Sigmoid colon (tissue), 7 donors: ENCODE data around the gene PTPN1. TPM values are rescaled to one million over a fixed set of nuclear protein-coding genes. Genes with fewer than 3 reads are reported as not detected.

Experiments used
- DNase-seq: peaks from one replicate; pipeline ENCODE4 v3.0.0-alpha.2; 2019
- H3K27ac ChIP-seq, 4 donors: fragments of 200-600 bp; sonication (generic); one replicate each; pipeline ENCODE4 v1.5.1; 2016 to 2019; ENCODE audit warnings: mild to moderate bottlenecking in 1 of 4
- H3K27me3 ChIP-seq, 3 donors: fragments of 200-600 bp; sonication (generic); one replicate each; pipeline ENCODE4 v1.5.1; 2019; ENCODE audit warnings: mild to moderate bottlenecking in 1 of 3
- H3K36me3 ChIP-seq, 4 donors: fragments of 200-600 bp; sonication (generic); one replicate each; pipeline ENCODE4 v1.5.1; 2016 to 2019
- H3K4me1 ChIP-seq, 4 donors: fragments of 200-600 bp; sonication (generic); one replicate each; pipeline ENCODE4 v1.5.1; 2017 to 2019
- H3K4me3 ChIP-seq, 4 donors: fragments of 200-600 bp; sonication (generic); one replicate each; pipeline ENCODE4 v1.5.1; 2017 to 2019; ENCODE audit warnings: mild to moderate bottlenecking in 2 of 4, moderate library complexity in 1 of 4
- H3K9me3 ChIP-seq, 4 donors: fragments of 200-600 bp in 3 of 4; sonication (generic) in 3 of 4; one replicate each; pipeline versions ENCODE4 v1.5.1 to v1.6.1; 2013 to 2019
- EP300 ChIP-seq, 4 donors: sonication (generic); formaldehyde crosslinking; IDR thresholded peaks; one replicate each; pipeline ENCODE4 v1.6.1; 2017; ENCODE audit warnings: antibody characterized with exemption in 4 of 4
- POLR2A ChIP-seq, 2 donors: fragments of 450-650 bp; IDR thresholded peaks; one replicate each; pipeline ENCODE4 v1.6.1; 2016; ENCODE audit warnings: antibody characterized with exemption in 2 of 2, mild to moderate bottlenecking in 2 of 2, moderate library complexity in 2 of 2
- POLR2AphosphoS5 ChIP-seq, 4 donors: sonication (generic); formaldehyde crosslinking; IDR thresholded peaks; one replicate each; pipeline ENCODE4 v1.6.1; 2017; ENCODE audit warnings: antibody characterized with exemption in 4 of 4
- WGBS, 2 donors: extraction: QIAGEN DNeasy Blood & Tissue Kit; methylation state at CpG; one replicate each; pipeline ENCODE4 v1.1.7; 2013; 5-methylcytosine and 5-hydroxymethylcytosine counted together
- intact Hi-C: fragments of 100-400 bp; cut with DNase I; formaldehyde crosslinking; loops from one replicate; pipeline ENCODE4 v1.15.1; 2023
- polyA plus RNA-seq, 3 donors: library from polyadenylated mRNA; stranded (reverse); fragments of 200-250 nt; gene quantifications; one replicate each; pipeline ENCODE4 v1.2.3, GENCODE V29; 2013
- total RNA-seq, 4 donors: library from RNA; depleted of rRNA; stranded (reverse); fragments of >200 nt; gene quantifications; one replicate each; pipeline ENCODE4 v1.1.0, GENCODE V29; 2016
- TF ChIP-seq, protein P1 (sequence below), 4 experiments: fragments of 450-650 bp in 3 of 4; fragments of 200-600 bp in 1 of 4; IDR thresholded peaks; one replicate each; pipeline ENCODE4 v1.5.1; 2016 to 2019; ENCODE audit warnings: antibody characterized with exemption in 4 of 4, mild to moderate bottlenecking in 3 of 4, moderate library complexity in 2 of 4
- donor health status: healthy with polysubstance abuse.
- donor health status: Bipolar disorder and iron deficiency.
- donor health status: healthy.

The PTPN1 gene
- total and polyA plus RNA-seq, 7 donors, result 14.4 to 41.5 (median 23.6) TPM

DNA sequence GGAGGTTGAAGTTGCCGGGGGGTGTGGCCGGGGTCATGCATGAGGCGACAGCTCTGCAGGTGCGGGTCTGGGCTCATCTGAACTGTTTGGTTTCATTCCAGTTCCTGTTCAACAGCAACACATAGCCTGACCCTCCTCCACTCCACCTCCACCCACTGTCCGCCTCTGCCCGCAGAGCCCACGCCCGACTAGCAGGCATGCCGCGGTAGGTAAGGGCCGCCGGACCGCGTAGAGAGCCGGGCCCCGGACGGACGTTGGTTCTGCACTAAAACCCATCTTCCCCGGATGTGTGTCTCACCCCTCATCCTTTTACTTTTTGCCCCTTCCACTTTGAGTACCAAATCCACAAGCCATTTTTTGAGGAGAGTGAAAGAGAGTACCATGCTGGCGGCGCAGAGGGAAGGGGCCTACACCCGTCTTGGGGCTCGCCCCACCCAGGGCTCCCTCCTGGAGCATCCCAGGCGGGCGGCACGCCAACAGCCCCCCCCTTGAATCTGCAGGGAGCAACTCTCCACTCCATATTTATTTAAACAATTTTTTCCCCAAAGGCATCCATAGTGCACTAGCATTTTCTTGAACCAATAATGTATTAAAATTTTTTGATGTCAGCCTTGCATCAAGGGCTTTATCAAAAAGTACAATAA lies 72.5 kb downstream of the PTPN1 start:
- Histone ChIP-seq H3K9me3 (no peaks in the 10 kb centered on the region), H3K27me3 (no peaks in the 10 kb centered on the region), H3K4me3 (no peak overlapping the region), H3K27ac (no peak overlapping the region), H3K36me3 (peaks cover 35 to 95% (median 66%) of the 10 kb centered on the region in 4 donors), H3K4me1 (peaks cover 0 to 17% (median 7%) of the 10 kb centered on the region in 4 donors)
- 80 to 88% methylated on average over 26 of the region's 26 CpGs for WGBS, 2 donors
- intact Hi-C loops, result no loop called here
- no peak for TF ChIP-seq POLR2AphosphoS5 (IDR thresholded peaks at IDR 0.05)
- no peak for TF ChIP-seq POLR2A (IDR thresholded peaks at IDR 0.05)
- TF ChIP-seq, protein P1, sequence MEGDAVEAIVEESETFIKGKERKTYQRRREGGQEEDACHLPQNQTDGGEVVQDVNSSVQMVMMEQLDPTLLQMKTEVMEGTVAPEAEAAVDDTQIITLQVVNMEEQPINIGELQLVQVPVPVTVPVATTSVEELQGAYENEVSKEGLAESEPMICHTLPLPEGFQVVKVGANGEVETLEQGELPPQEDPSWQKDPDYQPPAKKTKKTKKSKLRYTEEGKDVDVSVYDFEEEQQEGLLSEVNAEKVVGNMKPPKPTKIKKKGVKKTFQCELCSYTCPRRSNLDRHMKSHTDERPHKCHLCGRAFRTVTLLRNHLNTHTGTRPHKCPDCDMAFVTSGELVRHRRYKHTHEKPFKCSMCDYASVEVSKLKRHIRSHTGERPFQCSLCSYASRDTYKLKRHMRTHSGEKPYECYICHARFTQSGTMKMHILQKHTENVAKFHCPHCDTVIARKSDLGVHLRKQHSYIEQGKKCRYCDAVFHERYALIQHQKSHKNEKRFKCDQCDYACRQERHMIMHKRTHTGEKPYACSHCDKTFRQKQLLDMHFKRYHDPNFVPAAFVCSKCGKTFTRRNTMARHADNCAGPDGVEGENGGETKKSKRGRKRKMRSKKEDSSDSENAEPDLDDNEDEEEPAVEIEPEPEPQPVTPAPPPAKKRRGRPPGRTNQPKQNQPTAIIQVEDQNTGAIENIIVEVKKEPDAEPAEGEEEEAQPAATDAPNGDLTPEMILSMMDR (IDR thresholded peaks at IDR 0.05), result no peak
- TF ChIP-seq EP300 (IDR thresholded peaks at IDR 0.05), result no peak
- DNase-seq, result no peak

DNA sequence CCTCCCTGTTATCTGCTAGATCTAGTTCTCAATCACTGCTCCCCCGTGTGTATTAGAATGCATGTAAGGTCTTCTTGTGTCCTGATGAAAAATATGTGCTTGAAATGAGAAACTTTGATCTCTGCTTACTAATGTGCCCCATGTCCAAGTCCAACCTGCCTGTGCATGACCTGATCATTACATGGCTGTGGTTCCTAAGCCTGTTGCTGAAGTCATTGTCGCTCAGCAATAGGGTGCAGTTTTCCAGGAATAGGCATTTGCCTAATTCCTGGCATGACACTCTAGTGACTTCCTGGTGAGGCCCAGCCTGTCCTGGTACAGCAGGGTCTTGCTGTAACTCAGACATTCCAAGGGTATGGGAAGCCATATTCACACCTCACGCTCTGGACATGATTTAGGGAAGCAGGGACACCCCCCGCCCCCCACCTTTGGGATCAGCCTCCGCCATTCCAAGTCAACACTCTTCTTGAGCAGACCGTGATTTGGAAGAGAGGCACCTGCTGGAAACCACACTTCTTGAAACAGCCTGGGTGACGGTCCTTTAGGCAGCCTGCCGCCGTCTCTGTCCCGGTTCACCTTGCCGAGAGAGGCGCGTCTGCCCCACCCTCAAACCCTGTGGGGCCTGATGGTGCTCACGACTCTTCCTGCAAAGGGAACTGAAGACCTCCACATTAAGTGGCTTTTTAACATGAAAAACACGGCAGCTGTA lies 73.4 kb downstream of the PTPN1 start:
- Histone ChIP-seq H3K27ac (no peak overlapping the region), H3K36me3 (peaks cover 33 to 90% (median 62%) of the 10 kb centered on the region in 4 donors), H3K4me3 (no peak overlapping the region), H3K27me3 (no peaks in the 10 kb centered on the region), H3K4me1 (peaks cover 0 to 10% (median 5%) of the 10 kb centered on the region in 4 donors), H3K9me3 (no peaks in the 10 kb centered on the region)
- WGBS, 2 donors, result 88 to 93% methylated on average over 15 of the region's 15 CpGs
- intact Hi-C loops, result no loop called here
- TF ChIP-seq, protein P1 (IDR thresholded peaks at IDR 0.05), result no peak
- no peak for TF ChIP-seq POLR2AphosphoS5 (IDR thresholded peaks at IDR 0.05)
- no peak for TF ChIP-seq POLR2A (IDR thresholded peaks at IDR 0.05)
- TF ChIP-seq EP300 (IDR thresholded peaks at IDR 0.05), result no peak
- no peak for DNase-seq

DNA sequence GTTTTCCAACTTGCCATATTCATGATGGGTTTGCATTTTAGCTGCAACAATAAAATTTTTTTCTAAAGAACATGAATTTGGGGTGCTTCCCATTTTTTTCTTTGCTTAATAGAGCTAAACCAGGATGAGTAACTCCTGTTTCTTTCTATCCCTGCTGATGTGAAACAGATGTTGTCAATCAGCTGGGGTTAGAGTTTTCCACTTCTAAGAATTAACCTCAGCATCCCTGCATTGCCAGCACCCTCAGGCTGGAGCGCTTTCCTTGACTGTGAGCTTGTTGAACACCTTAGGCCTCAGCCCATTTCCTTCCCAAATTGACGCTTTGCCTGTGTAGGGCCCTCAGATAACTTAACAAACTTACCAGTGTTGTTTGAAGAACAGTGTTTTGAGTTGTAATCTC lies 74.5 kb downstream of the PTPN1 start:
- peaks cover 22 to 80% (median 51%) of the 10 kb centered on the region in 4 donors for H3K36me3 ChIP-seq

DNA sequence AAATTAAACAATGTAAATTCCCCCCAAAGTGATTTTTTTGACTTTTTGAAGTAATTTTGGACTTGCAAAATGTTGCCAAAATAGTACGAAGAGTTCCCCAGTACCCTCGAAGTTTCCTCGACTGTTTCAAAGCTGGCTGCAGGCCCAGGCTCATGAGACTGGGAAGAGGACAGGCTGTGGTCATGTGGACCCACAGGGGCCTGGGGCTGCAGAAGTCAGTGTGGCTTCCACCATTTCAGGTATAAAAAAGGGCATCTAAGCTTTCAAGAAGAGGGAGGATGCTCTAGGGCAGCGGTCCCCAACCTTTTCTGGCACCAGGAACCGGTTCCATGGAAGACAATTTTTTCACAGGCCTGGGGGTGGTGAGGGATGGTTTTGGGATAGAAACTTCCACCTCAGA lies 75.0 kb downstream of the PTPN1 start:
- H3K27me3 ChIP-seq, result no peaks in the 10 kb centered on the region
- no peak overlapping the region for H3K4me3 ChIP-seq
- intact Hi-C loops, result no loop called here
- no peak overlapping the region for H3K27ac ChIP-seq
- H3K4me1 ChIP-seq, result peaks cover 0 to 5% (median 1%) of the 10 kb centered on the region in 4 donors
- peaks cover 17 to 80% (median 46%) of the 10 kb centered on the region in 4 donors for H3K36me3 ChIP-seq
- no peak for DNase-seq
- no peaks in the 10 kb centered on the region for H3K9me3 ChIP-seq
- 80 to 90% methylated on average over 5 of the region's 5 CpGs for WGBS, 2 donors
- TF ChIP-seq, protein P1 (IDR thresholded peaks at IDR 0.05), result no peak
- no peak for TF ChIP-seq EP300 (IDR thresholded peaks at IDR 0.05)
- TF ChIP-seq POLR2A (IDR thresholded peaks at IDR 0.05), result no peak
- no peak for TF ChIP-seq POLR2AphosphoS5 (IDR thresholded peaks at IDR 0.05)

More for the DNA sequence above, 74.5 kb downstream of the PTPN1 start:
- 94% methylated on average over 2 of the region's 2 CpGs for WGBS, 2 donors
- H3K9me3 ChIP-seq, result no peaks in the 10 kb centered on the region
- no peak for TF ChIP-seq POLR2AphosphoS5 (IDR thresholded peaks at IDR 0.05)
- TF ChIP-seq POLR2A (IDR thresholded peaks at IDR 0.05), result no peak
- TF ChIP-seq EP300 (IDR thresholded peaks at IDR 0.05), result no peak
- TF ChIP-seq, protein P1 (IDR thresholded peaks at IDR 0.05), result no peak
- no peaks in the 10 kb centered on the region for H3K27me3 ChIP-seq
- H3K4me1 ChIP-seq, result peaks cover 0 to 8% (median 5%) of the 10 kb centered on the region in 4 donors
- no peak overlapping the region for H3K27ac ChIP-seq
- intact Hi-C loops, result no loop called here
- DNase-seq, result no peak
- no peak overlapping the region for H3K4me3 ChIP-seq
